ENCODE measurements around the gene ARID5A. TPM values are rescaled to one million over a fixed set of nuclear protein-coding genes. Genes with fewer than 3 reads are reported as not detected.

ARID5A gene
- polyA plus RNA-seq, 1 donor from 2014 or later, result not detected

- Histone ChIP-seq H3K79me2 (replicated peaks; ENCODE audit: insufficient read depth, low read length) (no peaks in the 10 kb centered on the region), H3K4me3 (ENCODE audit: low read length) (no peak overlapping the region), H2AFZ (ENCODE audit: low read depth, low read length) (no peak overlapping the region), H3K9me3 (ENCODE audit: low read length) (peaks cover 12% of the 10 kb centered on the region), H3K36me3 (ENCODE audit: insufficient read depth, low read length) (no peaks in the 10 kb centered on the region), H4K20me1 (ENCODE audit: insufficient read depth) (no peaks in the 10 kb centered on the region), H3K27ac (ENCODE audit: low read length) (no peak overlapping the region), H3K27me3 (ENCODE audit: insufficient read depth, low read depth, low read length) (no peaks in the 10 kb centered on the region), H3K4me2 (ENCODE audit: low read length) (no peak overlapping the region), H3K9ac (ENCODE audit: low read length) (no peak overlapping the region), H3K9me2 (ENCODE audit: insufficient read depth, low read length) (no peaks in the 10 kb centered on the region), H3F3A (ENCODE audit: insufficient read depth, low read length, poor library complexity, severe bottlenecking) (no peaks in the 10 kb centered on the region)
- TF ChIP-seq EP300 (conservative IDR thresholded peaks at IDR 0.05; ENCODE audit: poor library complexity, severe bottlenecking) (no peak), SMC3 (conservative IDR thresholded peaks at IDR 0.05; ENCODE audit: poor library complexity) (no peak), POLR2AphosphoS5 (IDR thresholded peaks at IDR 0.05) (no peak), MXI1 (conservative IDR thresholded peaks at IDR 0.05; ENCODE audit: poor library complexity, severe bottlenecking) (no peak), REST (IDR thresholded peaks at IDR 0.05; ENCODE audit: borderline replicate concordance) (no peak), EZH2 (IDR thresholded peaks at IDR 0.05; ENCODE audit: borderline replicate concordance, insufficient read depth, low read length, poor library complexity, severe bottlenecking) (no peak), TAF1 (IDR thresholded peaks at IDR 0.05; ENCODE audit: low read depth) (no peak), RAD21 (conservative IDR thresholded peaks at IDR 0.05) (no peak)
These were observed 46.9 kb upstream of the ARID5A start for GRCh38 chr2:96489663-96490062.

- H3K9me2 ChIP-seq (ENCODE audit: insufficient read depth, low read length), result no peaks in the 10 kb centered on the region
- no peak overlapping the region for H3K27ac ChIP-seq (ENCODE audit: low read length)
- H3K4me2 ChIP-seq (ENCODE audit: low read length), result no peak overlapping the region
- H3K9me3 ChIP-seq (ENCODE audit: low read length), result peaks cover 12% of the 10 kb centered on the region
- no peaks in the 10 kb centered on the region for H4K20me1 ChIP-seq (ENCODE audit: insufficient read depth)
- no peak overlapping the region for H2AFZ ChIP-seq (ENCODE audit: low read depth, low read length)
- H3K36me3 ChIP-seq (ENCODE audit: insufficient read depth, low read length), result no peaks in the 10 kb centered on the region
- H3K27me3 ChIP-seq (ENCODE audit: insufficient read depth, low read depth, low read length), result no peaks in the 10 kb centered on the region
- no peaks in the 10 kb centered on the region for H3F3A ChIP-seq (ENCODE audit: insufficient read depth, low read length, poor library complexity, severe bottlenecking)
- H3K79me2 ChIP-seq (replicated peaks; ENCODE audit: insufficient read depth, low read length), result no peaks in the 10 kb centered on the region
- TF ChIP-seq EP300 (conservative IDR thresholded peaks at IDR 0.05; ENCODE audit: poor library complexity, severe bottlenecking), result no peak
- TF ChIP-seq POLR2AphosphoS5 (IDR thresholded peaks at IDR 0.05), result no peak
- TF ChIP-seq EZH2 (IDR thresholded peaks at IDR 0.05; ENCODE audit: borderline replicate concordance, insufficient read depth, low read length, poor library complexity, severe bottlenecking), result no peak
- TF ChIP-seq TAF1 (IDR thresholded peaks at IDR 0.05; ENCODE audit: low read depth), result no peak
- TF ChIP-seq SMC3 (conservative IDR thresholded peaks at IDR 0.05; ENCODE audit: poor library complexity), result no peak
- TF ChIP-seq CTCF (IDR thresholded peaks at IDR 0.05; ENCODE audit: poor library complexity, severe bottlenecking), result no peak
- no peak for TF ChIP-seq REST (IDR thresholded peaks at IDR 0.05; ENCODE audit: borderline replicate concordance)
- no peak for TF ChIP-seq MXI1 (conservative IDR thresholded peaks at IDR 0.05; ENCODE audit: poor library complexity, severe bottlenecking)
- no peak for TF ChIP-seq RAD21 (conservative IDR thresholded peaks at IDR 0.05)
- no peak overlapping the region for H3K9ac ChIP-seq (ENCODE audit: low read length)
- H3K4me3 ChIP-seq (ENCODE audit: low read length), result no peak overlapping the region
These were observed 44.6 kb upstream of the ARID5A start for GRCh38 chr2:96491860-96492497.
